Central memory CD8-positive, alpha-beta T cell (primary cell): ENCODE results near the gene MEGF10.
A peak's percentile ranks its signal among the peaks of the same experiment; 100 is the strongest.
"Not testable (repeated sequence)": the region's sequence is repeated elsewhere in the genome, so short reads cannot be mapped to it uniquely, and the experiment has no call there.

Source experiments
- ATAC-seq: fragments of 150-1000 bp; cut with Tn5 transposase; replicated peaks from 2 replicates; pipeline ENCODE4 v1.10.0; 2022; ENCODE audit warnings: mild to moderate bottlenecking, moderate FRiP score, moderate number of reproducible peaks; ENCODE audit not compliant: poor library complexity, severe bottlenecking; ENCODE audit errors: extremely low read depth
- DNase-seq, 2 donors: peaks; one replicate each; pipeline ENCODE4 v3.0.0; 2021; ENCODE audit warnings: low spot score in 2 of 2
- H3K27ac Mint-ChIP-seq: one replicate; pipeline ENCODE4 v1.8.0; 2022; ENCODE audit warnings: low read depth, mild to moderate bottlenecking, moderate library complexity, mixed read lengths
- H3K27me3 Mint-ChIP-seq: one replicate; pipeline ENCODE4 v1.8.0; 2022; ENCODE audit warnings: mixed read lengths
- H3K36me3 Mint-ChIP-seq: one replicate; pipeline ENCODE4 v1.8.0; 2022; ENCODE audit warnings: mild to moderate bottlenecking, moderate library complexity, mixed read lengths; ENCODE audit not compliant: insufficient read depth
- H3K4me1 Mint-ChIP-seq: one replicate; pipeline ENCODE4 v1.8.0; 2022; ENCODE audit warnings: mixed read lengths
- H3K4me3 Mint-ChIP-seq: one replicate; pipeline ENCODE4 v1.8.0; 2022; ENCODE audit warnings: mild to moderate bottlenecking, moderate library complexity, mixed read lengths
- H3K9me3 Mint-ChIP-seq: one replicate; pipeline ENCODE4 v1.8.0; 2022; ENCODE audit warnings: mixed read lengths

MEGF10 gene

GRCh38 chr5:127305493-127305892 lies 14.9 kb downstream of the MEGF10 start:
- H3K4me1 Mint-ChIP-seq: no peaks in the 10 kb centered on the region
- ATAC-seq: no peak
- no peaks in the 10 kb centered on the region for H3K36me3 Mint-ChIP-seq
- H3K27ac Mint-ChIP-seq: no peak overlapping the region
- H3K27me3 Mint-ChIP-seq: peaks cover 32% of the 10 kb centered on the region
- H3K9me3 Mint-ChIP-seq: no peaks in the 10 kb centered on the region
- no peak for DNase-seq
- H3K4me3 Mint-ChIP-seq: no peak overlapping the region

- peaks cover 31% of the 10 kb centered on the region for H3K27me3 Mint-ChIP-seq
- no peaks in the 10 kb centered on the region for H3K36me3 Mint-ChIP-seq
- DNase-seq: no peak
- no peak overlapping the region for H3K4me3 Mint-ChIP-seq
- no peaks in the 10 kb centered on the region for H3K9me3 Mint-ChIP-seq
- ATAC-seq: no peak
- no peak overlapping the region for H3K27ac Mint-ChIP-seq
- H3K4me1 Mint-ChIP-seq: no peaks in the 10 kb centered on the region
Measured at GRCh38 chr5:127306036-127306435, 15.4 kb downstream of the MEGF10 start.

- peaks cover 26% of the 10 kb centered on the region for H3K27me3 Mint-ChIP-seq
- no peak overlapping the region for H3K27ac Mint-ChIP-seq
- H3K4me3 Mint-ChIP-seq: no peak overlapping the region
- H3K36me3 Mint-ChIP-seq: no peaks in the 10 kb centered on the region
- H3K9me3 Mint-ChIP-seq: no peaks in the 10 kb centered on the region
- no peak for DNase-seq
- H3K4me1 Mint-ChIP-seq: no peaks in the 10 kb centered on the region
- ATAC-seq: no peak
Measured at GRCh38 chr5:127306647-127307046, 16.1 kb downstream of the MEGF10 start.

- H3K27ac Mint-ChIP-seq: no peak overlapping the region
- no peaks in the 10 kb centered on the region for H3K36me3 Mint-ChIP-seq
- no peak overlapping the region for H3K4me3 Mint-ChIP-seq
- no peaks in the 10 kb centered on the region for H3K9me3 Mint-ChIP-seq
- H3K4me1 Mint-ChIP-seq: no peaks in the 10 kb centered on the region
- ATAC-seq: no peak
- H3K27me3 Mint-ChIP-seq: peaks cover 18% of the 10 kb centered on the region
- DNase-seq: no peak
Measured at GRCh38 chr5:127307868-127308267, 17.3 kb downstream of the MEGF10 start.

- H3K4me1 Mint-ChIP-seq, DNase-seq, H3K36me3 Mint-ChIP-seq, H3K4me3 Mint-ChIP-seq, ATAC-seq, H3K27ac Mint-ChIP-seq, H3K9me3 Mint-ChIP-seq: not testable (repeated sequence)
- peaks cover 14% of the 10 kb centered on the region for H3K27me3 Mint-ChIP-seq
Measured at GRCh38 chr5:127308325-127308724, 17.7 kb downstream of the MEGF10 start.

DNA sequence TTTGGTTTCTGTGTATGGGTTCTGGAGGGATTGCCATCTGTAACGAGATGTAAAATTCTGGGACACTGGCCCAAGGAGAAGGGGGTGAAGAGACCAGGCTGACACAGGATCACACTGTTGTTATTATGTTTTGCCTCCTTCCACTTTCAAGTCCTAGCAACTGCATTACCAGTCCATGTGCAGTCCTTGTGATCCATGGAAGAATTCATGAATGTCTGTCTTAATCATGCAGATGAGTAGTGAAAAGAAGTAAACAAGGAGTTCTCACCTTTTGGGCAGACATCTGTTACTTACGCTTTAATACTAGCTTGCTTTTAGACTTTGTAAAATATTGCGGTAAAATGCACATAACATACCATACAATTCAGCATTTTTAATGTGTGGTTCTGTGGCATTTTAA lies 18.3 kb downstream of the MEGF10 start:
- no peaks in the 10 kb centered on the region for H3K9me3 Mint-ChIP-seq
- no peak overlapping the region for H3K4me3 Mint-ChIP-seq
- no peak for ATAC-seq
- no peak for DNase-seq
- peaks cover 14% of the 10 kb centered on the region for H3K27me3 Mint-ChIP-seq
- no peak overlapping the region for H3K27ac Mint-ChIP-seq
- no peaks in the 10 kb centered on the region for H3K36me3 Mint-ChIP-seq
- H3K4me1 Mint-ChIP-seq: no peaks in the 10 kb centered on the region

DNA sequence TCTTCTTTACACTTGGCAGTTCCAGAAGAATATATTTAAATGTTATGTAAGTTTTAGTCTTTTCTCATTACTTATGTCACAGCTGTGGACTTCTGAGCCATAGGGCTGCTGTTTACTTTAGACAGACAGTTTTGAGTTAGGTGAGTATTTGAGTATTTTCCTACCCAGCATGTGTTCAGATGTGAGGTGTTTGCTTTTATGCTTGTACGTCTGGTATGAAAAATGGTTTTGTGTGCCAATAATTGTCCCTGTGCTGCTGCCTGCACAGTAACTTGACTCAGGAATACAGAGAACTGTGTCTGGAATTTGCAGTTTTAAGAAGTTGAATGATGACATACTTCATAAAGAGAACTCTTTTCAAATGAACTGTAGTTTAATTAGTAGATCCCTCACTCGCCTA lies 20.8 kb downstream of the MEGF10 start:
- H3K36me3 Mint-ChIP-seq: no peaks in the 10 kb centered on the region
- ATAC-seq (no peak), DNase-seq (no peak)
- H3K9me3 Mint-ChIP-seq: no peaks in the 10 kb centered on the region
- H3K27me3 Mint-ChIP-seq: peaks cover 16% of the 10 kb centered on the region
- no peaks in the 10 kb centered on the region for H3K4me1 Mint-ChIP-seq
- no peak overlapping the region for H3K4me3 Mint-ChIP-seq
- no peak overlapping the region for H3K27ac Mint-ChIP-seq

DNA sequence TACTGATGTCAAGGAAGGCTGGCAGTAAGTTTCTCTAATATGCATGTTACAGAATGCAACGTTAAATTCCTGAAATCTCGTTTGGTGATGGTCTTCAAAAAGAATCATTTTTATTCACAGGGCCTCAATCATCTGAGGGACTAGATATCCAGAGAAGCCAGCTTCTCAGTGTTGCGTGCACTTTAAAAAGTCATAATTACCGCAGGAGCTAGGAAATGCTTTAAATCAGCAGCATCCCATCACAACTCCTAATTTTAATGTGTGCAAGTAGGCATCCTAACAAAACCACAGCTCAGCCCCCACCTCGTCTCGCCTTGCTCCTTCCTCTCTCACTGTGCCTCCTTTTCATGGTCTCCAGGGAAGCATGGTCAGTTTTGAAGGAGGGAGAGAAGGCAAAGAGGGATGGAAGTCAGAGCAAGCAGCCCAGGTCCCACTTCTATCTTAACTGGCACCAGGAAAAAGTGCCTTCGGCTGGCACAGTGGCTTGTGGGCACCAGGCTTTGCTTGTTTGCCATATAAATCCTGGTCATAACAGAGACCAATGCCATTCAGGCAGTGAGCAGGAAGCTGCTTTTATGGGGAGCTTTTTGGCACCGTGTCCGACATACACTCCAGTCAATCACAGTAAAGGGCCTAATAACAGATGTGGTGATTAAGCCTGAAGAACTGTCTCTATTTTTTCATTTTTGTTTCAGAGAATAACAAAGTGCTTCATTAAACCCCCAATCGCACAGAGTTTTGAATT lies 21.4 kb downstream of the MEGF10 start:
- H3K27me3 Mint-ChIP-seq: peaks cover 22% of the 10 kb centered on the region
- no peaks in the 10 kb centered on the region for H3K9me3 Mint-ChIP-seq
- no peaks in the 10 kb centered on the region for H3K4me1 Mint-ChIP-seq
- no peak overlapping the region for H3K27ac Mint-ChIP-seq
- DNase-seq (no peak), ATAC-seq (no peak)
- no peak overlapping the region for H3K4me3 Mint-ChIP-seq
- no peaks in the 10 kb centered on the region for H3K36me3 Mint-ChIP-seq

GRCh38 chr5:127313379-127313778 lies 22.8 kb downstream of the MEGF10 start:
- H3K27me3 Mint-ChIP-seq: peaks cover 24% of the 10 kb centered on the region
- ATAC-seq (no peak), DNase-seq (no peak)
- H3K36me3 Mint-ChIP-seq: no peaks in the 10 kb centered on the region
- no peak overlapping the region for H3K27ac Mint-ChIP-seq
- no peak overlapping the region for H3K4me3 Mint-ChIP-seq
- H3K9me3 Mint-ChIP-seq: no peaks in the 10 kb centered on the region
- H3K4me1 Mint-ChIP-seq: no peaks in the 10 kb centered on the region

- H3K9me3 Mint-ChIP-seq: no peaks in the 10 kb centered on the region
- peaks cover 24% of the 10 kb centered on the region for H3K27me3 Mint-ChIP-seq
- DNase-seq (peak; percentile 22 to 49), ATAC-seq (no peak)
- no peak overlapping the region for H3K27ac Mint-ChIP-seq
- no peaks in the 10 kb centered on the region for H3K36me3 Mint-ChIP-seq
- no peak overlapping the region for H3K4me3 Mint-ChIP-seq
- no peaks in the 10 kb centered on the region for H3K4me1 Mint-ChIP-seq
Measured at GRCh38 chr5:127313847-127314473, 23.4 kb downstream of the MEGF10 start.

- Mint-ChIP-seq H3K27me3 (peaks cover 10% of the 10 kb centered on the region), H3K27ac (no peak overlapping the region), H3K4me3 (no peak overlapping the region), H3K9me3 (no peaks in the 10 kb centered on the region), H3K4me1 (no peaks in the 10 kb centered on the region), H3K36me3 (no peaks in the 10 kb centered on the region)
- no peak for DNase-seq
- ATAC-seq: no peak
Measured at GRCh38 chr5:127316011-127316410, 25.4 kb downstream of the MEGF10 start.

DNA sequence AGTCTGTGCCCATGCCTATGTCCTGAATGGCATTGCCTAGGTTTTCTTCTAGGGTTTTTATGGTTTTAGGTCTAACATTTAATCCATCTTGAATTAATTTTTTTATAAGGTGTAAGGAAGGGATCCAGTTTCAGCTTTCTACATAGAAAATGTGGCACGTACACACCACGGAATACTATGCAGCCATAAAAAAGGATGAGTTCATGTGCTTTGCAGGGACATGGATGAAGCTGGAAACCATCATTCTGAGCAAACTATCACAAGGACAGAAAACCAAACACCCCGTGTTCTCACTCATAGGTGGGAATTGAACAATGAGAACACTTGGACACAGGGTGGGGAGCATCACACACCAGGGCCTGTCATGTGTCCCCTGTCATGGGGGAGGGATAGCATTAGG lies 26.8 kb downstream of the MEGF10 start:
- H3K4me1 Mint-ChIP-seq, DNase-seq, H3K27me3 Mint-ChIP-seq, H3K9me3 Mint-ChIP-seq, H3K4me3 Mint-ChIP-seq, H3K36me3 Mint-ChIP-seq, H3K27ac Mint-ChIP-seq, ATAC-seq: not testable (repeated sequence)
